K562 (cell line): ENCODE measurements around the gene MBNL1. TPM values are rescaled to one million over a fixed set of nuclear protein-coding genes. Genes with fewer than 3 reads are reported as not detected.

ENCODE experiments used
- ATAC-seq: fragments of 200-7000 bp; cut with Tn5 transposase; 3 replicates; pipeline ENCODE4 v1.9.1; 2020; ENCODE audit warnings: moderate library complexity
- BruUV-seq: library from RNA; stranded (reverse); fragments of 400-500 nt; replicated peaks from 2 replicates; lab custom pipeline; 2021; lab: Mats Ljungman, UMichigan
- CTCF ChIA-PET: fragments of 300-600 bp; formaldehyde crosslinking; extraction: SDS; loops from one replicate; lab custom pipeline; 2021; ENCODE audit warnings: low intra/inter-chr PET ratio; lab: Yijun Ruan, JAX
- POLR2A ChIA-PET: fragments of 300-600, 350-650 bp; sonication (Branson Sonifier 250); formaldehyde crosslinking; extraction: SDS; loops from one replicate; lab custom pipeline; 2021; ENCODE audit warnings: antibody characterized with exemption, inconsistent platforms; lab: Yijun Ruan, JAX
- DNase-seq, 4 experiments: peaks; one replicate each; pipeline versions ENCODE4 v3.0.0 to v3.0.0-alpha.2; 2011 to 2018; ENCODE audit warnings: low spot score in 3 of 4, mixed read lengths in 3 of 4; ENCODE audit errors: extremely low read depth in 1 of 4
- FAIRE-seq: peaks from 2 replicates; lab custom pipeline; 2011; peaks lifted over from hg19 to GRCh38; lab: Jason Lieb, UNC
- H2AFZ ChIP-seq: 2 replicates; pipeline ENCODE4 v1.6.0; 2011; ENCODE audit warnings: low read depth, low read length, control low read depth, inconsistent platforms
- H3K27ac ChIP-seq: fragments of 200-600 bp; 3 replicates; pipeline ENCODE4 v1.8.0; 2011; ENCODE audit warnings: low read depth, mild to moderate bottlenecking, control low read depth, inconsistent platforms, low read length, moderate library complexity, mixed read lengths; ENCODE audit errors: extremely low read depth
- H3K27me3 ChIP-seq, 2 experiments: fragments of 300-600 bp in 1 of 2; 2 replicates in 1 of 2; 3 replicates in 1 of 2; pipeline versions ENCODE4 v1.6.0 to v1.8.0; 2011; ENCODE audit warnings: inconsistent platforms in 2 of 2, low read length in 2 of 2, mild to moderate bottlenecking in 1 of 2, mixed read lengths in 1 of 2, moderate library complexity in 1 of 2; ENCODE audit not compliant: control insufficient read depth in 2 of 2, insufficient read depth in 2 of 2
- H3K36me3 ChIP-seq: fragments of 300-600 bp; 3 replicates; pipeline ENCODE4 v1.8.0; 2011; ENCODE audit warnings: mild to moderate bottlenecking, low read length, inconsistent platforms; ENCODE audit not compliant: control insufficient read depth, insufficient read depth
- H3K4me1 ChIP-seq, 2 experiments: fragments of 200-600 bp in 1 of 2; replicated peaks in 1 of 2; 2 replicates in 1 of 2; 3 replicates in 1 of 2; pipeline versions ENCODE4 v1.5.1 to v1.8.0; 2011; ENCODE audit warnings: inconsistent platforms in 2 of 2, low read length in 2 of 2, mild to moderate bottlenecking in 1 of 2, mixed read lengths in 1 of 2, moderate library complexity in 1 of 2; ENCODE audit not compliant: control insufficient read depth in 2 of 2, insufficient read depth in 2 of 2
- H3K4me2 ChIP-seq: 2 replicates; pipeline ENCODE4 v1.6.1; 2011; ENCODE audit warnings: low read length, control low read depth, inconsistent platforms, mixed read lengths; ENCODE audit not compliant: insufficient read depth
- H3K4me3 ChIP-seq: fragments of 200-600 bp; sonication (generic), shearing (Covaris generic); 2 replicates; pipeline ENCODE4 v1.5.1; 2016; ENCODE audit warnings: control low read depth, inconsistent platforms
- H3K79me2 ChIP-seq: fragments of 200-600 bp; 3 replicates; pipeline ENCODE4 v1.8.0; 2011; ENCODE audit warnings: low read length, inconsistent platforms; ENCODE audit not compliant: control insufficient read depth, insufficient read depth
- H3K9ac ChIP-seq, 2 experiments: 2 replicates each; pipeline versions ENCODE4 v1.6.0 to v1.6.1; 2011; ENCODE audit warnings: low read depth in 2 of 2, low read length in 2 of 2, control low read depth in 1 of 2, inconsistent platforms in 1 of 2, mild to moderate bottlenecking in 1 of 2, mixed read lengths in 1 of 2; ENCODE audit not compliant: insufficient read depth in 1 of 2
- H3K9me1 ChIP-seq: one replicate; pipeline ENCODE4 v1.6.0; 2011; ENCODE audit warnings: inconsistent platforms, mild to moderate bottlenecking, low read length, moderate library complexity; ENCODE audit not compliant: control insufficient read depth, insufficient read depth
- H3K9me3 ChIP-seq: replicated peaks from 2 replicates; pipeline ENCODE4 v1.5.1; 2011; ENCODE audit warnings: low read depth, low read length, inconsistent platforms; ENCODE audit not compliant: control insufficient read depth, insufficient read depth
- H4K20me1 ChIP-seq: replicated peaks from 2 replicates; pipeline ENCODE4 v1.6.1; 2011; ENCODE audit warnings: low read length, inconsistent platforms, mixed read lengths; ENCODE audit not compliant: control insufficient read depth, insufficient read depth
- BRD4 ChIP-seq: fragments of 200-600 bp; sonication (generic); IDR thresholded peaks from 2 replicates; pipeline ENCODE4 v1.6.1; 2017; ENCODE audit warnings: inconsistent platforms
- DDX20 ChIP-seq: fragments of 450-650 bp; IDR thresholded peaks from 2 replicates; pipeline ENCODE4 v1.6.1; 2016; ENCODE audit warnings: missing genetic modification characterization, low read depth, mild to moderate bottlenecking, missing compliant biosample characterization, moderate library complexity
- MAFK ChIP-seq: IDR thresholded peaks from 2 replicates; pipeline ENCODE4 v1.6.1; 2011; ENCODE audit warnings: low read length, improper control_type of control experiment
- MTA2 ChIP-seq: fragments of 450-650 bp; IDR thresholded peaks from 2 replicates; pipeline ENCODE4 v1.6.1; 2016; ENCODE audit warnings: low read depth
- PHF8 ChIP-seq: fragments of 200-600 bp; sonication (generic); IDR thresholded peaks from 2 replicates; pipeline ENCODE4 v1.6.1; 2012; ENCODE audit warnings: mixed run types, mild to moderate bottlenecking, inconsistent platforms, low read length, moderate library complexity, borderline replicate concordance
- ZC3H4 ChIP-seq: sonication (generic); formaldehyde crosslinking; IDR thresholded peaks from 2 replicates; pipeline ENCODE4 v1.9.0; 2021; ENCODE audit warnings: missing genetic modification reagents, borderline replicate concordance
- ZNF316 ChIP-seq: fragments of 450-650 bp; IDR thresholded peaks from 2 replicates; pipeline ENCODE4 v1.6.1; 2016
- WGBS: fragments of 100-300 bp; shearing (Covaris generic); methylation state at CpG from one replicate; pipeline ENCODE4 v1.1.6; 2016; ENCODE audit warnings: low coverage, mixed read lengths; ENCODE audit not compliant: insufficient coverage; ENCODE audit errors: missing lambda C conversion rate; 5-methylcytosine and 5-hydroxymethylcytosine counted together
- in situ Hi-C: fragments of 300-500 bp; cut with MboI; formaldehyde crosslinking; loops from 4 replicates; pipeline ENCODE4 v1.15.0; 2018; ENCODE audit warnings: inconsistent platforms, mixed read lengths
- intact Hi-C: fragments of 100-400 bp; cut with micrococcal nuclease; formaldehyde crosslinking; loops from 2 replicates; pipeline ENCODE4 v1.14.2; 2022
- polyA plus RNA-seq, 8 experiments: library from polyadenylated mRNA; depleted of rRNA in 4 of 8; stranded (reverse) in 5 of 8; unstranded in 3 of 8; fragments of >200 nt; fragmentation: Nextera tagmentation in 2 of 8; fragmentation: Illumina TruSeq in 1 of 8; extraction: Ambion mirVana in 2 of 8; extraction: Trizol in 1 of 8; gene quantifications; 2 replicates each; pipeline versions ENCODE4 v1.2.1 to v1.2.3, GENCODE V29; 2011 to 2014; ENCODE audit warnings: inconsistent platforms in 1 of 8, missing spikeins in 1 of 8
- total RNA-seq, 7 experiments: library from RNA; depleted of rRNA in 6 of 7; stranded (reverse); fragments of >200 nt in 6 of 7; fragmentation: Illumina TruSeq in 2 of 7; extraction: Trizol in 2 of 7; gene quantifications; 2 replicates each; pipeline versions ENCODE4 v1.2.1 to v1.2.3, GENCODE V29; 2011 to 2021; ENCODE audit warnings: low replicate concordance in 1 of 7
- TF ChIP-seq, protein P1 (sequence below), 2 experiments: fragments of 450-650 bp; conservative IDR thresholded peaks; 2 replicates each; pipeline ENCODE4 v1.6.1; 2017; ENCODE audit warnings: mild to moderate bottlenecking in 2 of 2, moderate library complexity in 2 of 2
- TF ChIP-seq, protein P2 (sequence below), 2 experiments: fragments of 450-650 bp in 1 of 2; sonication (generic) in 1 of 2; formaldehyde crosslinking; conservative IDR thresholded peaks; 2 replicates each; pipeline versions ENCODE4 v1.4.0 to v1.8.1; 2020 to 2022; ENCODE audit warnings: mild to moderate bottlenecking in 1 of 2, missing genetic modification reagents in 1 of 2

The MBNL1 gene
- total and polyA plus RNA-seq, 9 of the 15 experiments (the other 6 are each of a cell fraction or from before 2014, with no cell fraction given), result 70.3 to 243 (median 220) TPM

DNA sequence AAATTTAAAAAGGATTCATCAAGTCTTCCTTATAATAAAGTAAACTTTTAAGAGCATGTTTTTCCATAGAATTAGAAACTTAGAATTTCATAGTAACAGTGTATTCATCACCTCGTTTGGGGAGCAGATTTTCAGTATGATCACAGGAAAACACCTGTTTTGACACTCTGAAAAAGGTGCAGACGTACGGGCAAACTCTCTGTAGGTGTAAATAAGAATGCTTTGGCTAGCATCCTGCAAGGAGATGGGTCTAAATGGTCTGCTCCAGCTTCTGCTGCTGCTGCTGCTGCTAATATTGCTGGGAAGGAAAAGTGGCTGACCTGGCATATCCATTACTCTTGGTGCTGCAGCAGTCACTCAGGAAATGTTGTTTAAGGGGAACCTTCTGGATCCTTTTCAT, 66.0 kb downstream of the MBNL1 start:
- in situ Hi-C loops, result no loop called here
- no TSS peak for BruUV-seq
- Histone ChIP-seq H3K27ac (no peak overlapping the region), H3K36me3 (peaks cover 78% of the 10 kb centered on the region), H3K27me3 (no peaks in the 10 kb centered on the region), H3K79me2 (peaks cover 100% of the 10 kb centered on the region), H3K9me1 (no peaks in the 10 kb centered on the region), H3K4me3 (no peak overlapping the region), H3K9me3 (no peaks in the 10 kb centered on the region), H3K4me1 (peaks cover 18 to 26% of the 10 kb centered on the region in 2 experiments), H2AFZ (no peak overlapping the region), H3K4me2 (no peak overlapping the region), H3K9ac (no peak overlapping the region; a peak in 1 of 4 replicates), H4K20me1 (peaks cover 8% of the 10 kb centered on the region; the same call in 1 of the 2 replicates)
- ChIA-PET POLR2A (no interaction called here), CTCF (no interaction called here)
- TF ChIP-seq, protein P1, sequence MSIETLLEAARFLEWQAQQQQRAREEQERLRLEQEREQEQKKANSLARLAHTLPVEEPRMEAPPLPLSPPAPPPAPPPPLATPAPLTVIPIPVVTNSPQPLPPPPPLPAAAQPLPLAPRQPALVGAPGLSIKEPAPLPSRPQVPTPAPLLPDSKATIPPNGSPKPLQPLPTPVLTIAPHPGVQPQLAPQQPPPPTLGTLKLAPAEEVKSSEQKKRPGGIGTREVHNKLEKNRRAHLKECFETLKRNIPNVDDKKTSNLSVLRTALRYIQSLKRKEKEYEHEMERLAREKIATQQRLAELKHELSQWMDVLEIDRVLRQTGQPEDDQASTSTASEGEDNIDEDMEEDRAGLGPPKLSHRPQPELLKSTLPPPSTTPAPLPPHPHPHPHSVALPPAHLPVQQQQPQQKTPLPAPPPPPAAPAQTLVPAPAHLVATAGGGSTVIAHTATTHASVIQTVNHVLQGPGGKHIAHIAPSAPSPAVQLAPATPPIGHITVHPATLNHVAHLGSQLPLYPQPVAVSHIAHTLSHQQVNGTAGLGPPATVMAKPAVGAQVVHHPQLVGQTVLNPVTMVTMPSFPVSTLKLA (conservative IDR thresholded peaks at IDR 0.05), result no peak
- 0 out of 2 replicates have a peak, but pooled peaks have one; percentile 6 for TF ChIP-seq ZNF316
- intact Hi-C loops, result no loop called here
- no peak for DNase-seq
- 75% methylated on average over 3 of the region's 3 CpGs for WGBS
- no peak for FAIRE-seq
- ATAC-seq, result no peak

DNA sequence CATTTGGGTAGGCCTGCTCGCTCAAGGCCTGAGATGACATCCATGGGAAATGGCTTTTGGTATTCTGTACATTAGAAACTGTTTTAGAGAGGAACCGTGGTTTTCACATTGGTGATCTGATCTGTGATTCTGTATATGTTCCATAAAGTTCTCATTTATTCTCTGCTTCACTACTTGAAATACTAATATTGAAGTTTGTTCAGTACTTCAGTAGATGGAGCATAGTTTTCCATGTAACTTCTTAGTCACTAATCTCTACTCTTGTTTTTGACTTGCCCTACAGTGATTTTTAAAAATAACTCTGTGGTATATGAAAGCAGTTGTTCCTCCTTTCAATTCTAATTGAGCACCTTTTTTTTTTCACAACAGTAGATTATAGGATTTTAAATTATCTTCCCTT, 66.5 kb downstream of the MBNL1 start:
- H3K4me1 ChIP-seq, result peaks cover 13 to 21% of the 10 kb centered on the region in 2 experiments
- H3K79me2 ChIP-seq, result peaks cover 100% of the 10 kb centered on the region
- no peaks in the 10 kb centered on the region for H3K9me1 ChIP-seq
- no peak overlapping the region for H3K4me2 ChIP-seq
- H3K9ac ChIP-seq, result no peak overlapping the region
- no peaks in the 10 kb centered on the region for H3K27me3 ChIP-seq
- no peak overlapping the region for H2AFZ ChIP-seq
- intact Hi-C loops (no loop called here), in situ Hi-C loops (no loop called here)
- FAIRE-seq, result no peak
- 64% methylated on average over 2 of the region's 2 CpGs for WGBS
- ChIA-PET POLR2A (no interaction called here), CTCF (no interaction called here)
- no peak overlapping the region; the same call in 2 of the 3 replicates for H3K27ac ChIP-seq
- H4K20me1 ChIP-seq, result peaks cover 8% of the 10 kb centered on the region; the same call in 1 of the 2 replicates
- no peak for DNase-seq
- BruUV-seq, result no TSS peak
- peaks cover 83% of the 10 kb centered on the region for H3K36me3 ChIP-seq
- ATAC-seq, result no peak
- TF ChIP-seq, protein P2, sequence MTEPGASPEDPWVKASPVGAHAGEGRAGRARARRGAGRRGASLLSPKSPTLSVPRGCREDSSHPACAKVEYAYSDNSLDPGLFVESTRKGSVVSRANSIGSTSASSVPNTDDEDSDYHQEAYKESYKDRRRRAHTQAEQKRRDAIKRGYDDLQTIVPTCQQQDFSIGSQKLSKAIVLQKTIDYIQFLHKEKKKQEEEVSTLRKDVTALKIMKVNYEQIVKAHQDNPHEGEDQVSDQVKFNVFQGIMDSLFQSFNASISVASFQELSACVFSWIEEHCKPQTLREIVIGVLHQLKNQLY (CRISPR knock-in tag; conservative IDR thresholded peaks at IDR 0.05), result no peak
- TF ChIP-seq MAFK, result no peak
- no peak for TF ChIP-seq BRD4
- TF ChIP-seq ZC3H4 (CRISPR knock-in tag), result no peak
- TF ChIP-seq MTA2, result no peak
- no peak for TF ChIP-seq PHF8
- no peak for TF ChIP-seq DDX20 (tag)
- TF ChIP-seq, all 486 proteins: peak for 0
- no peak overlapping the region for H3K4me3 ChIP-seq
- H3K9me3 ChIP-seq, result no peaks in the 10 kb centered on the region
